ENCODE results near the gene TOMM40L.

DNA sequence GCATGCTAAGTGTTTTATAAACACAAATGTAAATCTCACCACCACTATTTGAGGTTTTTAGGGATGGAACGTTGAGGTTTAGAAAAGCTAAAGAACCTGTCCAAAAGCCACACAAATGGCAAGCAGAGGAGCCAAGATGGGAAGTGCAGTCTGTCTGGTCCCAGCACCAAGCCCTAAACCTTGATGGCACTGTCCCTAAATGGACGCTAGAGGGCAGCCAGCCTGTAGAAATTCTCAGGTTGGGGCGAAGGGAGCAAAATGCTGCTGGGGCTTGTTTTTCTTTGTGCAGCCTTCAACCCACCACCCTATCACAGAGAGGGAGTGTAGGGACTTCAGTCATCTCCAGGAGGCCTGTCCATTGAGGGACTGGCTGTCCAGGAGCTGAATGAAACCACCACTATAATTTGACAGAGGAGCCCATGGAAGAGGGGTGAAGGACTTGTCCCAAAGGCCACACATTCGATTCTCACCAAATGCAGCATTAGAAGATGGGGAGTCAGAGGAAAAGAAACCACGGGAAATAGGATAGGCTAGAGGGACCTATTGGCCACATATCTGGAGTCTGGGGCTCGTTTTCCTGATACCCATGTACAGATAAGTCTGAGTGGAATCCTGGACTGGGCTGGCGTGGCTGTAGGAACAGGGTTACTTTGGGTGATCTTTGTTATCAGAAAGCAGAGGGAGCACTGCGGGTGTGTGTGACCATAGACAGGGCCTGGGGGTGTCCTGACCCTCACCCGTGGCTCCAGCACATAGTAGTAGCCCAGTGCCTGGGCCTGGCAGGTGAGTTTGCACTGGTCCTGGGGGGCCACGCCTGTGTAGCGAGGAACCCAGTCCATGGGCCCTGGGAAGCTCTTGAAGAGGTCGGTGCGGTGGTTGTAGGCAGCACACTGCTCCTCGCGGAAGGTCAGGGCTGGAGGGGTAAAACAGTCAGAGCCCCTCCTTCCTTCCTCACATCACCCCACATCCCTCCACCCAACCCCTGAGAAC is 33.1 kb upstream of the TOMM40L start:
- TF ChIP-seq MYC (IDR thresholded peaks at IDR 0.05; ENCODE audit: low read depth, low read length) (no peak), POLR2A (IDR thresholded peaks at IDR 0.05; ENCODE audit: extremely low read depth, insufficient read length) (no peak)
